Measurements from ENCODE around the gene FXYD2.
"Not testable (repeated sequence)": the region's sequence is repeated elsewhere in the genome, so short reads cannot be mapped to it uniquely, and the experiment has no call there.

Gene FXYD2

DNA sequence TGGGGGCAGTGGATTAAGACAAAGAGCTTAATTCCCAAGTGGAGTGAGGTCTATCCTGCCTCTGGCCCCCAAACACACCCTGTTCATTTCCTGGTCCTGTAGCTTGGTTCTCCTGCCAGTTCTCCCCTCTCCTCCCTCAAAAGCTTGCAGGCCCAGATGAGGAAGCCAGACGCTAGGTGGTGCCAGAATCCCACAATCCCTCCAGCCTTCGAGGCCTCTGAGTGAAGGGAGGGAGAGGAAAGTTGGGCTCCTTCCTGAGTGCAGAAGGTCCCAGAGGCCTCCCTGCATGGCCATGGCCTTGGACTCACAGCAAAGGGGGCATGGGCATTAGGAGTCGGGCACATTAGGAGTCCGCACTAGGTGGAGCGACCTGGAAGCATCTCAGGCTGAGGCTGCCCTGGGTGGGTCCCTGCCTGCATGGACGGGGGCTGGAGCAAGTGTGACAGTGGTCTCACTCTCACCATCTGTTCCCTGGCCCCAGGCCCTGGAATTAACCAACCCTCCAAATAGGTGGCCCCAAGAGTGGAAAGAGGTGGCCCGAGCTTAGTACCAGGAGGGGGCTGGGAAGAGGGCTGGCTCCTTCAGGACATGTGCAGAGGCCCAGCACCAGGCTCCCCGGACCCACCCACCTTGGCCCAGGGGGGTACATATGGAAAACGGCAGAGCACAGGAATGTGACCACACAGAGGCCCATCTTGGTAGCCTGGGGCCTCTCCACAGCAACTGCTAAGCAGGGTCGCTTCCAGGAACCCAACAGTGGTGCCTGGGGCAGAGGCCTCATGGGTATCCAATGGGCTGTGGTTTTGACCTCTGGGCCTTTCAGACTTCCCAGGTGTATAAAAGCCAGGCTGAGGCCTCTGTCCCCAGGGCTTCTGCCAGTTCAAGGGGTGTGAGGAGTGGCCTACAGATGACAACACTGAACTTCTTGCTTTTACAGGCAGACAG, 5.2 kb downstream of the FXYD2 start:
- Histone ChIP-seq H3K4me3 (ENCODE audit: extremely low read depth, insufficient read depth, low read length, poor library complexity, severe bottlenecking) (no peak overlapping the region), H3K27ac (ENCODE audit: low read depth, low read length, severe bottlenecking) (no peak overlapping the region), H3K9me3 (ENCODE audit: control insufficient read depth, low read length) (no peaks in the 10 kb centered on the region), H3K4me1 (ENCODE audit: control insufficient read depth, insufficient read depth, low read length, poor library complexity, severe bottlenecking) (peaks cover 20% of the 10 kb centered on the region), H3K36me3 (ENCODE audit: control insufficient read depth, insufficient read depth, low read length) (no peaks in the 10 kb centered on the region)
- 64 to 68% methylated on average over 8 to 10 of the region's 10 CpGs for WGBS, 2 experiments (ENCODE audit: insufficient coverage in 2 of 2)

DNA sequence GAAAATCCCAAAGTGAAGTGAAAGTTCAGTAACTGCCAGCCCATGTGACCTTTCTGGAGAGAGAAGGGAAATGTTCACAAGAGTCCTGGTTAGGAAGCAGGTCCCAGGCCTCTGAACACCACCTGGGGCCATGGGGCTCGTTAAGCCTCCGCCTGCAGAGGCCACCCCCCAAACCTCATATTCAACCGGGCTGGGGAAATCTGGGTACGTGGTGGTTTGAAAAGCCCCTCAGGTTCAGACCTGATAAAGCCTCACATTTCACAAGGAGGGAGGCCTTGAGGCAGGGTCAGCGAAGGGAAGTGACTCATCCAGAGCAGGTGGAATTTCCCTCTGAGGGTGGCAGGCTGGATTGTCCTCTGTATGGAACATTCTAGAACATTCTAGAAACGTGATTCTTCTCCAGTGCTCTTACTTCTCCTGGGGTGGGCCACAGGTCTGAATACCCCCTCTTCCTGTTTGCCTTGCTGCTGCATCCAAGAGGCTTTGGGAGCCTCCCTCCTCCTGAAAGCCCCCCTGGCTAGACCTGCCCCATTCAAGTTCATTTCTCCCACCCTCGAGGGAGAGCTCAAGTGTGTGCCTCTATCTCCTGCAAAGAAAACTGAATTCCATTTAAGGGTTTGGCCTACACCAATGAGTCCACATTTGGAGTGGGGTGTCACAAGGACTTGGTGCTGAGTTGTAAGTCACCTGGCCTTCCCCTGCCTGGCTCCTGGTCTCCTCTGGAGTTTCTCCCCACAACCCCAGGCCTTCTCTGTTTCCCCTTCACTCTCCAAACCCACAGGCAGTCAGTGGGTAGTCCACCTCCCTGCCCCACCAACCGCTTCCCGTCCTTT, 6.3 kb downstream of the FXYD2 start:
- H3K9me3 ChIP-seq (ENCODE audit: control insufficient read depth, low read length), result no peaks in the 10 kb centered on the region
- H3K4me1 ChIP-seq (ENCODE audit: control insufficient read depth, insufficient read depth, low read length, poor library complexity, severe bottlenecking), result peaks cover 18% of the 10 kb centered on the region
- no peak overlapping the region for H3K27ac ChIP-seq (ENCODE audit: low read depth, low read length, severe bottlenecking)
- 67 to 87% methylated on average over 5 to 7 of the region's 9 CpGs for WGBS, 2 experiments (ENCODE audit: insufficient coverage in 2 of 2)
- no peaks in the 10 kb centered on the region for H3K36me3 ChIP-seq (ENCODE audit: control insufficient read depth, insufficient read depth, low read length)
- no peak overlapping the region for H3K4me3 ChIP-seq (ENCODE audit: extremely low read depth, insufficient read depth, low read length, poor library complexity, severe bottlenecking)

DNA sequence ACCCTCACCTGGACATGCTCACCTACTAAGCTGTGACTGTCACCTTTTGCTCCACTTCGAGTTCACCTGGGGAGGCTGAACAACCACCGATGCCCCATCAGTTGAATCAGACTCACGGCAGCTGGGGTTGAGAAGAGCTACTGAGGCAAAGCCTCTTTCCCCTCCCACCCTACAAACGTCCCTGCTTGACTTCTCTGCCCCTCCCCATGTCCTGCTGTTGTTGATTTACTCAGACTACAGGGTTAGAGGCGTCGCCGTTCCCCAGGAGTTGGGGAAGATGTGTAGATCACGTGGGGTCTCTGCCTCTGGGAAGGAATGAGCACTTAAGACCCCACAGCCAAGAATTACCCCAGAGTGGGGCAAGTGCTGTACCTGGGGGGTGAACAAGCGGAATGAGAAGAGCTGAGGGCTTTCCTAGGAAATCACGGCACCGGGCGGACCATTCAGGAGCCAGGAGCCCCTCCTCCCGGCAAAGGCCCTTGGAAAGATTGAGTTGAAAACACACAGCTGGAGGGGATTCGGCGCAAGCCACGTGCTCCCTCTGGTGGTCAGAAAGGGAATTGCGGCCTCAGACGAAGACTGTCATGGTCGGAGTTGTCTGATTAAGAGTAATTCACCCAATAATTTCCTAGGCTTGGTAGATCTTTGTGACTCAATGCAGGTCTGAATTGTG, 7.0 kb downstream of the FXYD2 start:
- WGBS, 2 experiments (ENCODE audit: insufficient coverage in 2 of 2), result 16 to 18% methylated on average over 11 to 14 of the region's 19 CpGs
- Histone ChIP-seq H3K4me3 (ENCODE audit: extremely low read depth, insufficient read depth, low read length, poor library complexity, severe bottlenecking) (no peak overlapping the region), H3K4me1 (ENCODE audit: control insufficient read depth, insufficient read depth, low read length, poor library complexity, severe bottlenecking) (peaks cover 18% of the 10 kb centered on the region), H3K27ac (ENCODE audit: low read depth, low read length, severe bottlenecking) (peak overlapping the region; percentile 65), H3K9me3 (ENCODE audit: control insufficient read depth, low read length) (no peaks in the 10 kb centered on the region), H3K36me3 (ENCODE audit: control insufficient read depth, insufficient read depth, low read length) (no peaks in the 10 kb centered on the region)

DNA sequence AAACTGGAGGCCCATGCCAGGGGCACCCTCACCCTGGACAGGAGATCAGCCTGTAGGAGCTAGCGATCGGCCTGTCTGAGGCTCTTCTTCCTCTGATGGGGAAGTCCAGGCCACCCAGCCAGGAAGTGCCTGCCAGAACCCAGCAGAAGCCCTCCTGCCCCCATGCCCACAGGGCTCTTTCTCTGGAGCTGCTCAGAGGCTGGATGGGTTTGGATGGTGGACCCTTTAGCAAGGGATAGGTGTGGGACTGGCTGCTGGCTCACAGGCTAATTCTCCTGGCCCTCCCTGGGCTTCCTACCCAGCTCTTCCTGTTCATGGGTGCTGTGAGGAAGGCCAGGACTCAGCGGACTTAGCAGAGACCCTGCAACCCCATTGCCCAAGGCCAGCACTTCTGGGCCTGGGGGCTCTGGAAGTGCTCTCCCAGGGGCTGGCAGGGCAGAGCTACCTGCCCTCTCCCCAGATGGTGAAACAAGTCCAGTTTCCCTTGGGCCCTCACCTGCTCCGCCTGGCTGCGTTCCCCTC, 7.6 kb downstream of the FXYD2 start:
- H3K4me3 ChIP-seq (ENCODE audit: extremely low read depth, insufficient read depth, low read length, poor library complexity, severe bottlenecking), result no peak overlapping the region
- 72 to 92% methylated on average over 5 of the region's 5 CpGs for WGBS, 2 experiments (ENCODE audit: insufficient coverage in 2 of 2)
- H3K27ac ChIP-seq (ENCODE audit: low read depth, low read length, severe bottlenecking), result peak overlapping the region; percentile 65
- peaks cover 18% of the 10 kb centered on the region for H3K4me1 ChIP-seq (ENCODE audit: control insufficient read depth, insufficient read depth, low read length, poor library complexity, severe bottlenecking)
- no peaks in the 10 kb centered on the region for H3K9me3 ChIP-seq (ENCODE audit: control insufficient read depth, low read length)
- no peaks in the 10 kb centered on the region for H3K36me3 ChIP-seq (ENCODE audit: control insufficient read depth, insufficient read depth, low read length)

DNA sequence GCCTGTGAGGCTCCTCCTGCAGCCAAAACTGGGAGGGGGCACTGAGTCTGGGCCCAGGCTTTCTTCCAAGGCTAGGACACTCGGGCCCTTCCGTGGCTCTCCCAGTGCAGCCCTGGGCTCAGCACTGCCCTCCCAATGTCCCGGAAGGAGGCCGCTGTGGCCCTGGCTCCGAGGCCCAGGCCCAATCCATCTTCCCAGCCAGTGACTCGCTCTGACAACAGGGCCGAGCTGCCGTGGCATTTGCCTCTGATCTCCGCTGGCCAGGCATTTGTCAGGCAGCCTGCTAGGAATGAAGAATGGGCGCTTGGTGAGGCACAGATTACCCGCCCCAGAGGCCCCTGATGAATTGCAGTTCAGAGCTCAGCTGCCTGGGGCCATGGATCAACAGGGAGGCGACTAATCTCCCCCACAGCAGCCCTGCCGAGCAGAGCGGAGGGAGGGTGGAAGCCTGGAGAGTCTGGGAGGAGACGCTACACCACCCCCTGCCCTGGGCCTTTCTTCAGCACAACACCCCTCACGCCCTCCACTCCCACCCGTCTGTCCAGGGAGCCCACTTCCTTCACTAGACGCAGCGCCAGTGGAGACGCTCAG, 8.3 kb downstream of the FXYD2 start:
- H3K36me3 ChIP-seq (ENCODE audit: control insufficient read depth, insufficient read depth, low read length), result no peaks in the 10 kb centered on the region
- 16 to 23% methylated on average over 10 to 13 of the region's 20 CpGs for WGBS, 2 experiments (ENCODE audit: insufficient coverage in 2 of 2)
- peaks cover 18% of the 10 kb centered on the region for H3K4me1 ChIP-seq (ENCODE audit: control insufficient read depth, insufficient read depth, low read length, poor library complexity, severe bottlenecking)
- no peaks in the 10 kb centered on the region for H3K9me3 ChIP-seq (ENCODE audit: control insufficient read depth, low read length)
- H3K27ac ChIP-seq (ENCODE audit: low read depth, low read length, severe bottlenecking), result peak overlapping the region; percentile 65
- H3K4me3 ChIP-seq (ENCODE audit: extremely low read depth, insufficient read depth, low read length, poor library complexity, severe bottlenecking), result no peak overlapping the region

DNA sequence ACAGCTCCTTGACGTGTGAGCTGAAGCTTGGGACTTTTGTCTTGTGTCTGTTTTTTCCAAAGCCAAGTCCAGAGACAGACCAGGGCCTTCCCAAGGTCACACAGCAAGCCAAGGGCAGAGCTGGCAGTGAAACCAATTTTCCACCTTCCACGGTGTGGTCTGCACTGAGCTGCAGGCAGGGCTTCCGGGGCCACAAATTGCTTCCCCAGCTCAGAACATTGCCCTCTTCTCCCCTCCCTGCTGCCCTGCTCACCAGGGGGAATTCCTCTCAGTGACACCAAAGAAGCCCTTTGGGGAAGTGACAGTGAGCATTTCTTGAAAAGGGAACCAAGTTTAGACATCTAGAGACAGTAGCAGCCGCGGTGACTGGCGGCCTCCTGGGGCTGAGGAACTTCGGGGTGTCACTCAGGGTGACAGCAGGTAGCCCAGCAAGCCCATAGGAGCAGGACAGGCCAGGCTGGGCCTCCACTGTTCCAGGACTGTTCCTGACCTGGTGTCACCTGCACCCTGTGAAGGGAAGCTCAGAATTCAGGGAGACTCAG, 9.2 kb downstream of the FXYD2 start:
- peaks cover 18% of the 10 kb centered on the region for H3K4me1 ChIP-seq (ENCODE audit: control insufficient read depth, insufficient read depth, low read length, poor library complexity, severe bottlenecking)
- H3K27ac ChIP-seq (ENCODE audit: low read depth, low read length, severe bottlenecking), result peak overlapping the region; percentile 65
- H3K9me3 ChIP-seq (ENCODE audit: control insufficient read depth, low read length), result no peaks in the 10 kb centered on the region
- H3K4me3 ChIP-seq (ENCODE audit: extremely low read depth, insufficient read depth, low read length, poor library complexity, severe bottlenecking), result no peak overlapping the region
- 64 to 69% methylated on average over 5 to 6 of the region's 7 CpGs for WGBS, 2 experiments (ENCODE audit: insufficient coverage in 2 of 2)
- no peaks in the 10 kb centered on the region for H3K36me3 ChIP-seq (ENCODE audit: control insufficient read depth, insufficient read depth, low read length)

DNA sequence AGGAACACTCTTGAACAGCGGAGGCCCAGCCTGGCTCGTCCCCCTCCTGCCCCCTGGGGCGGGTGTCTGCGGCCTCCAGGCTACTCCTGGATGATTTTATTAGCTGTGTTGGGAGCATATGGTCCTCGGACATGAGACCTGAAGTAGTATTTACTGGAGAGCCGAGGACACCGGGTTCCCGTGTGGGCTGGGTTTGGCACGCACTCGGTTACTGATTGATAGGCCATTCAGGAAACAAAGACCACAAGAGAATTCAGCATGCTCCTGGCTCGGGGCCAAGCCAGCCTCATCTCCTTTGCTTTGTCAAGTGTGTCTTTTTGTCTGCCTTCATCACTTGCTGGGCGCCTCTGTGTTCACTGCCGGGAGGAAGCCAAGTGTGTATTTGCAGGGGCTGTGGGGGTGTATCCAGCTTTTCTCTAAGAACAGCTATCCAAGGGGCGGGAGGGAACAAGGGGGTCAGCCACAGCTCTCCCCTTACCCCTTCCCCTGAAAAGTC, 9.7 kb downstream of the FXYD2 start:
- H3K27ac ChIP-seq (ENCODE audit: low read depth, low read length, severe bottlenecking), result peak overlapping the region; percentile 10
- 56 to 62% methylated on average over 11 to 12 of the region's 14 CpGs for WGBS, 2 experiments (ENCODE audit: insufficient coverage in 2 of 2)
- H3K4me1 ChIP-seq (ENCODE audit: control insufficient read depth, insufficient read depth, low read length, poor library complexity, severe bottlenecking), result peaks cover 18% of the 10 kb centered on the region
- H3K4me3 ChIP-seq (ENCODE audit: extremely low read depth, insufficient read depth, low read length, poor library complexity, severe bottlenecking), result no peak overlapping the region
- H3K9me3 ChIP-seq (ENCODE audit: control insufficient read depth, low read length), result no peaks in the 10 kb centered on the region
- H3K36me3 ChIP-seq (ENCODE audit: control insufficient read depth, insufficient read depth, low read length), result no peaks in the 10 kb centered on the region

DNA sequence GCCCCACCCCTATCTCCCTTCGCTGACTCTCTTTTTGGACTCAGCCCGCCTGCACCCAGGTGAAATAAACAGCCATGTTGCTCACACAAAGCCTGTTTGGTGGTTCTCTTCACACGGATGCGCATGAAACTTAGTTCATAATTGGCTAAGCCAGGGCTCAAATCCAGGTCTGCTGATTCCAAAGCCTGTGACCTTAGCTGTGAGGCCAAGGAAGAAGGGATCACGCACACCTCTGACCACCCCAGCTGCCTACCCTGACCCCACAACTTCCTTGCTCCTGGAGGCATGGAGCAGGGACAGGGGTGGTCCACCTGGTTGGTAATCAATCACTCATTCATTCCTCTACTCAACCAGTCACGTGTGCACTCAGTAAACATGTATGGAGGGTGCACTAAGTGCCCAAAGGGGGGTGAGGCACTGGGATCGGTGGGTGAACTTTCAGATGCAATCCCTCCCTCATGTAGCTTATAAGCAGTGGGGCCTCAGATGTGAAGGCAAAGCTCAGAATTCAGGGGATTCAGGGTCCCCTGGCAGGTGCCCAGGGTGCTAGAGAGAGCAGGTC, 10.3 kb downstream of the FXYD2 start:
- Histone ChIP-seq H3K9me3 (ENCODE audit: control insufficient read depth, low read length) (no peaks in the 10 kb centered on the region), H3K36me3 (ENCODE audit: control insufficient read depth, insufficient read depth, low read length) (no peaks in the 10 kb centered on the region), H3K27ac (ENCODE audit: low read depth, low read length, severe bottlenecking) (no peak overlapping the region), H3K4me1 (ENCODE audit: control insufficient read depth, insufficient read depth, low read length, poor library complexity, severe bottlenecking) (peaks cover 18% of the 10 kb centered on the region), H3K4me3 (ENCODE audit: extremely low read depth, insufficient read depth, low read length, poor library complexity, severe bottlenecking) (no peak overlapping the region)
- WGBS, 2 experiments (ENCODE audit: insufficient coverage in 2 of 2), result 76 to 89% methylated on average over 4 of the region's 7 CpGs

DNA sequence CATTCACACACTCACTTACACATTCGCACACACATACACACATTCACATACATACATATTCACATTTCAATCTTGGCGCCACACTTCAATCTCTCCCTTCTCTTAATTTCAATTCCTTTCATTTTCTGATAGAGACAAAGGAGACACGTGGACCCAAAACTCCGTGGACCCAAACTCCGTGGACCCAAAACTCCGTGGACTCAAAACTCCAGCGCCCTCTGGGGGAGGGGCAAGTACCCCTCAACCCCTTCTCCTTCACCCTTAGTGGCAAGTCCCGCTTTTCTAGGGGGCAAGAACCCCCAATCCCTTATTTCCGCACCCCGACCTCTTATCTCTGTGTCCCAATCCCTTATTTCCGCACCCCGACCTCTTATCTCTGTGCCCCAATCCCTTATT, 14.5 kb downstream of the FXYD2 start:
- not testable (repeated sequence) for H3K36me3 ChIP-seq (ENCODE audit: control insufficient read depth, insufficient read depth, low read length); H3K27ac ChIP-seq (ENCODE audit: low read depth, low read length, severe bottlenecking); H3K4me1 ChIP-seq (ENCODE audit: control insufficient read depth, insufficient read depth, low read length, poor library complexity, severe bottlenecking); H3K4me3 ChIP-seq (ENCODE audit: extremely low read depth, insufficient read depth, low read length, poor library complexity, severe bottlenecking); H3K9me3 ChIP-seq (ENCODE audit: control insufficient read depth, low read length)
- WGBS, 2 experiments (ENCODE audit: insufficient coverage in 2 of 2), result 95 to 97% methylated on average over 10 to 11 of the region's 12 CpGs

Data from mesodermal cell (in vitro differentiated cells).